ENCODE measurements around the gene C12orf75. TPM values are rescaled to one million over a fixed set of nuclear protein-coding genes. Genes with fewer than 3 reads are reported as not detected.

C12orf75 gene
- total and polyA plus RNA-seq, 10 of the 15 experiments (the other 5 are each of a cell fraction or from before 2014, with no cell fraction given) = 40.7 to 411 (median 159) TPM

- TF ChIP-seq TCF3 (IDR thresholded peaks at IDR 0.05; ENCODE audit: borderline replicate concordance, insufficient read depth, low read depth, low read length) (peak; percentile 94), PAX8 (IDR thresholded peaks at IDR 0.05) (no peak), JUNB (IDR thresholded peaks at IDR 0.05) (peak; percentile 69; the same call in 1 of the 2 replicates), SMC3 (IDR thresholded peaks at IDR 0.05; ENCODE audit: borderline replicate concordance, low read length) (no peak), TCF12 (IDR thresholded peaks at IDR 0.05; ENCODE audit: low read depth, low read length) (peak; percentile 97), BACH1 (IDR thresholded peaks at IDR 0.05; ENCODE audit: borderline replicate concordance) (no peak), HDAC2 (IDR thresholded peaks at IDR 0.05) (no peak), NRF1 (conservative IDR thresholded peaks at IDR 0.05; ENCODE audit: low read depth, low read length) (no peak), JUND (IDR thresholded peaks at IDR 0.05; ENCODE audit: low read depth, low read length) (no peak), TAF1 (IDR thresholded peaks at IDR 0.05; ENCODE audit: borderline replicate concordance, low read depth, low read length) (no peak), CHD1 (IDR thresholded peaks at IDR 0.05; ENCODE audit: low read depth, low read length) (no peak), PAX5 (IDR thresholded peaks at IDR 0.05; ENCODE audit: borderline replicate concordance, low read depth, low read length) (peak; percentile 76; the same call in 1 of the 2 replicates), YBX1 (IDR thresholded peaks at IDR 0.05) (no peak), MTA2 (IDR thresholded peaks at IDR 0.05; ENCODE audit: low read depth) (no peak; the same call in none of the 2 replicates), HDAC6 (IDR thresholded peaks at IDR 0.05; ENCODE audit: unreplicated experiment) (no peak), FOXK2 (IDR thresholded peaks at IDR 0.05) (no peak), CHD4 (IDR thresholded peaks at IDR 0.05) (no peak), ZNF207 (IDR thresholded peaks at IDR 0.05; ENCODE audit: borderline replicate concordance) (no peak), NFXL1 (IDR thresholded peaks at IDR 0.05; ENCODE audit: borderline replicate concordance) (no peak), WRNIP1 (IDR thresholded peaks at IDR 0.05; ENCODE audit: borderline replicate concordance, low read depth, low read length) (no peak), PRDM15 (CRISPR knock-in tag; IDR thresholded peaks at IDR 0.05) (no peak), TBL1XR1 (IDR thresholded peaks at IDR 0.05; ENCODE audit: low read depth, low read length) (no peak)
- TF ChIP-seq, protein P1, sequence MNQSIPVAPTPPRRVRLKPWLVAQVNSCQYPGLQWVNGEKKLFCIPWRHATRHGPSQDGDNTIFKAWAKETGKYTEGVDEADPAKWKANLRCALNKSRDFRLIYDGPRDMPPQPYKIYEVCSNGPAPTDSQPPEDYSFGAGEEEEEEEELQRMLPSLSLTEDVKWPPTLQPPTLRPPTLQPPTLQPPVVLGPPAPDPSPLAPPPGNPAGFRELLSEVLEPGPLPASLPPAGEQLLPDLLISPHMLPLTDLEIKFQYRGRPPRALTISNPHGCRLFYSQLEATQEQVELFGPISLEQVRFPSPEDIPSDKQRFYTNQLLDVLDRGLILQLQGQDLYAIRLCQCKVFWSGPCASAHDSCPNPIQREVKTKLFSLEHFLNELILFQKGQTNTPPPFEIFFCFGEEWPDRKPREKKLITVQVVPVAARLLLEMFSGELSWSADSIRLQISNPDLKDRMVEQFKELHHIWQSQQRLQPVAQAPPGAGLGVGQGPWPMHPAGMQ (IDR thresholded peaks at IDR 0.05; ENCODE audit: borderline replicate concordance) = no peak
- TF ChIP-seq, protein P2, sequence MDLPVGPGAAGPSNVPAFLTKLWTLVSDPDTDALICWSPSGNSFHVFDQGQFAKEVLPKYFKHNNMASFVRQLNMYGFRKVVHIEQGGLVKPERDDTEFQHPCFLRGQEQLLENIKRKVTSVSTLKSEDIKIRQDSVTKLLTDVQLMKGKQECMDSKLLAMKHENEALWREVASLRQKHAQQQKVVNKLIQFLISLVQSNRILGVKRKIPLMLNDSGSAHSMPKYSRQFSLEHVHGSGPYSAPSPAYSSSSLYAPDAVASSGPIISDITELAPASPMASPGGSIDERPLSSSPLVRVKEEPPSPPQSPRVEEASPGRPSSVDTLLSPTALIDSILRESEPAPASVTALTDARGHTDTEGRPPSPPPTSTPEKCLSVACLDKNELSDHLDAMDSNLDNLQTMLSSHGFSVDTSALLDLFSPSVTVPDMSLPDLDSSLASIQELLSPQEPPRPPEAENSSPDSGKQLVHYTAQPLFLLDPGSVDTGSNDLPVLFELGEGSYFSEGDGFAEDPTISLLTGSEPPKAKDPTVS (IDR thresholded peaks at IDR 0.05; ENCODE audit: low read depth, low read length) = no peak
- TF ChIP-seq, protein P3, sequence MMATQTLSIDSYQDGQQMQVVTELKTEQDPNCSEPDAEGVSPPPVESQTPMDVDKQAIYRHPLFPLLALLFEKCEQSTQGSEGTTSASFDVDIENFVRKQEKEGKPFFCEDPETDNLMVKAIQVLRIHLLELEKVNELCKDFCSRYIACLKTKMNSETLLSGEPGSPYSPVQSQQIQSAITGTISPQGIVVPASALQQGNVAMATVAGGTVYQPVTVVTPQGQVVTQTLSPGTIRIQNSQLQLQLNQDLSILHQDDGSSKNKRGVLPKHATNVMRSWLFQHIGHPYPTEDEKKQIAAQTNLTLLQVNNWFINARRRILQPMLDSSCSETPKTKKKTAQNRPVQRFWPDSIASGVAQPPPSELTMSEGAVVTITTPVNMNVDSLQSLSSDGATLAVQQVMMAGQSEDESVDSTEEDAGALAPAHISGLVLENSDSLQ (IDR thresholded peaks at IDR 0.05) = no peak
Measured at GRCh38 chr12:105352052-105352451, 21.6 kb downstream of the C12orf75 start (continued).
